GM12864 (cell line): ENCODE results near the gene CERS6.

Experiments
- DNase-seq: peaks from one replicate; pipeline ENCODE4 v3.0.0-alpha.2; 2011; ENCODE audit warnings: low read depth
- H3K4me3 ChIP-seq: 2 replicates; pipeline ENCODE4 v1.5.1; 2011; ENCODE audit warnings: mild to moderate bottlenecking, low read depth, low read length, control low read depth
- CTCF ChIP-seq: IDR thresholded peaks from 2 replicates; pipeline ENCODE4 v1.5.1; 2011; ENCODE audit warnings: low read depth, mild to moderate bottlenecking, moderate library complexity, low read length, control low read depth, inconsistent platforms; ENCODE audit errors: missing control alignments

CERS6 gene

GRCh38 chr2:168642873-168643272 is 186.8 kb downstream of the CERS6 start:
- TF ChIP-seq CTCF = no peak
- no peak overlapping the region for H3K4me3 ChIP-seq
- no peak for DNase-seq

- TF ChIP-seq CTCF = no peak
- no peak overlapping the region for H3K4me3 ChIP-seq
- no peak for DNase-seq
Measured at GRCh38 chr2:168643979-168644378, 187.9 kb downstream of the CERS6 start.

GRCh38 chr2:168645696-168646338 is 189.7 kb downstream of the CERS6 start:
- no peak overlapping the region for H3K4me3 ChIP-seq
- no peak for TF ChIP-seq CTCF
- no peak for DNase-seq

GRCh38 chr2:168649105-168649504 is 193.0 kb downstream of the CERS6 start:
- no peak for DNase-seq
- H3K4me3 ChIP-seq = no peak overlapping the region
- no peak for TF ChIP-seq CTCF

GRCh38 chr2:168649562-168649961 is 193.5 kb downstream of the CERS6 start:
- no peak for TF ChIP-seq CTCF
- no peak overlapping the region for H3K4me3 ChIP-seq
- no peak for DNase-seq

GRCh38 chr2:168650139-168650538 is 194.1 kb downstream of the CERS6 start:
- no peak overlapping the region for H3K4me3 ChIP-seq
- no peak for TF ChIP-seq CTCF
- DNase-seq = no peak

GRCh38 chr2:168650781-168651180 is 194.7 kb downstream of the CERS6 start:
- DNase-seq = no peak
- H3K4me3 ChIP-seq = no peak overlapping the region
- no peak for TF ChIP-seq CTCF
